ENCODE results near the gene CR2.
"Not testable (repeated sequence)": the region's sequence is repeated elsewhere in the genome, so short reads cannot be mapped to it uniquely, and the experiment has no call there.

The CR2 gene

DNA sequence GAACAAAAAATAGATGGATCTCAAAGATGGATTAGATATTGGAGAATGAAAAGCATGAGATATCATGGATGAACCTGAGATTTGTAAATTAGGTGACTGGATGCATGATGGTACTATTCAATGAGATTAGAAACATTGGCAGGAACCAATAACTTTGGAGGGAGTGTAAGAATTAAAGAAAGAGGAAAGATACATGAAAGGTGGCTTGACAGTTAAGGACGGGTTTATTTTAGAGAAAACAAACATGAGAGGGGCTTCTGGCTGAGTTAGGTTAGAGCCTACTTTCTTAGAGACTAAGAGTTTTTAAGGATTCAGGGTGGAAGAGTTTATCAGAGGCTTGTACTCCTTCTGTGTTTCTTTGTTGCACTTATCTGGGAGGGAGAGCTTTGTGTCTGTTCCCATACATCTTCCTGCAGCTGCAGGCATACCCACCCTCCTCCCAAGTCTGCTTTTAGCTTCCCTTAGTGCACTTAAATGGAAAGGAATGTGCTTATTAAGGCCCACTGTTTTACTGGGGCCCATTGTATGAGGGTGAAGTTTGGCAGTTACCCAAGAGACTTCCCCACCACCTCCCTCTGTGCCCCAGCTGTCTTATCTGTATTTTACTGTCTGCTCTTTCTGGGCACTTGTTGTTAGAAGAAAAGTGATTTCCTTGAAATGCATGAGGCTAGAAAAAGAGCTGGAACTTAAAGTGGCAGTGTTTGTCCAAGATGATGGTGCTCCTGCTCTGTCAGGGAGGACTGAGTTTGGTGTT lies 26.1 kb upstream of the CR2 start:
- no peak for DNase-seq (ENCODE audit: low spot score)
- TF ChIP-seq, protein P1, sequence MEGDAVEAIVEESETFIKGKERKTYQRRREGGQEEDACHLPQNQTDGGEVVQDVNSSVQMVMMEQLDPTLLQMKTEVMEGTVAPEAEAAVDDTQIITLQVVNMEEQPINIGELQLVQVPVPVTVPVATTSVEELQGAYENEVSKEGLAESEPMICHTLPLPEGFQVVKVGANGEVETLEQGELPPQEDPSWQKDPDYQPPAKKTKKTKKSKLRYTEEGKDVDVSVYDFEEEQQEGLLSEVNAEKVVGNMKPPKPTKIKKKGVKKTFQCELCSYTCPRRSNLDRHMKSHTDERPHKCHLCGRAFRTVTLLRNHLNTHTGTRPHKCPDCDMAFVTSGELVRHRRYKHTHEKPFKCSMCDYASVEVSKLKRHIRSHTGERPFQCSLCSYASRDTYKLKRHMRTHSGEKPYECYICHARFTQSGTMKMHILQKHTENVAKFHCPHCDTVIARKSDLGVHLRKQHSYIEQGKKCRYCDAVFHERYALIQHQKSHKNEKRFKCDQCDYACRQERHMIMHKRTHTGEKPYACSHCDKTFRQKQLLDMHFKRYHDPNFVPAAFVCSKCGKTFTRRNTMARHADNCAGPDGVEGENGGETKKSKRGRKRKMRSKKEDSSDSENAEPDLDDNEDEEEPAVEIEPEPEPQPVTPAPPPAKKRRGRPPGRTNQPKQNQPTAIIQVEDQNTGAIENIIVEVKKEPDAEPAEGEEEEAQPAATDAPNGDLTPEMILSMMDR (IDR thresholded peaks at IDR 0.05): no peak
- no peak overlapping the region for H3K27ac ChIP-seq
- no peak overlapping the region for H3K4me3 ChIP-seq

DNA sequence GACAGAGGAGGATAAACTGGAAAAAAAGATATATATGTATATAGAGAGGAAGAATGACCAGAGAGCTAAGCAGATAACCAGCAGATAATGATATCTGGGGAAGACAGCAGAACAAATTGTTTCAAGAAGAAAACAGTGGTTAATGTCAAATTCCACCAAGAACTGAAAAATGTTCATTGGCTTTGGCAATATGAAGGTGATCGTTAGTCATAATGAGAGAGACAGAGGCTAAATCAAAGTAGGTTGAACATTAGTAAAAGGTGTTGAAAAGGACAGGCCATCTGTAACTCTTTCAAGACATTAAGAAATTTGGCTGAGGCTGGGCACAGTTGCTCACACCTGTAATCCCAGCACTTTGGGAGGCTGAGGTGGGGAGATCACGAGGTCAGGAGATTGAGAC lies 25.3 kb upstream of the CR2 start:
- Histone ChIP-seq H3K27ac (no peak overlapping the region), H3K4me3 (no peak overlapping the region)
- TF ChIP-seq, protein P1 (IDR thresholded peaks at IDR 0.05): no peak
- no peak for DNase-seq (ENCODE audit: low spot score)

DNA sequence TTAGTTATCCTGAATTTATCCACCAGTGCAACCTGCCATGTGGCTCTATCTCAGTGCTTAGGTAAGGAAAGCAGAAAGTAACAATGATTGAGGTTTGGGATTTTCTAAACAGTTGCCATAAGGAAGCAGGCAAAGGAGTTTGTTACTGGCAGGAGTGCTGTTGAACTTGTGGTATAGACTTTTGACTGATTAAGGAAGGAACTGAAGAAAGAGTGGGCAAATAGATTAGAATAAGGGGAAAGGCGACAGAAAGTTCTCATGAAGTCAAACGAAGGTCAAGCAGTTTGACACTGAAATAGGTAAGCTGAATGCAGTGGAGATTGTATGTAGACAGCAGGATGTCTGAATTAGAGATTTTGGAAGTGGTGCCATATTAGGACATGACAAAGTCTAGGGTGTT lies 24.2 kb upstream of the CR2 start:
- TF ChIP-seq, protein P1 (IDR thresholded peaks at IDR 0.05): no peak
- no peak overlapping the region for H3K27ac ChIP-seq
- no peak overlapping the region for H3K4me3 ChIP-seq
- DNase-seq (ENCODE audit: low spot score): no peak

DNA sequence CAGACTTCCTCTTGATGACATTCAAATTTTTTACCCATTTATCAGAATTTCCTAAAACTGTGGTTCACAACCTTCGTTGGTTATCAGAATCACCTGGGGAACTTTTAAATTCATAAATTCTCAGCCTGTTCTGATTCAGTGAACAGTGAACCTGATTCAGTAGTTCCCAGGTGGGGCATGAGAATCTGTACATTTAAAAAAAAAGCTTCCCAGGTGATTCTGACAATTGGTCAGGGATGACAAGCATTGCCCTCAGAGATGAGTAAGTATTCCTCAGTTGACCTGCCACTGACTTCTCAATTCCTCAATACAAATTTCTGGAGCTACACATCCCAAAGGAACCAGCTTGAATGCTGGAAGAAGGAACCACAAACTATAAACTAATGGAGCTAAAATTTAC lies 23.5 kb upstream of the CR2 start:
- no peak for DNase-seq (ENCODE audit: low spot score)
- TF ChIP-seq, protein P1 (IDR thresholded peaks at IDR 0.05): no peak
- no peak overlapping the region for H3K4me3 ChIP-seq
- H3K27ac ChIP-seq: no peak overlapping the region

DNA sequence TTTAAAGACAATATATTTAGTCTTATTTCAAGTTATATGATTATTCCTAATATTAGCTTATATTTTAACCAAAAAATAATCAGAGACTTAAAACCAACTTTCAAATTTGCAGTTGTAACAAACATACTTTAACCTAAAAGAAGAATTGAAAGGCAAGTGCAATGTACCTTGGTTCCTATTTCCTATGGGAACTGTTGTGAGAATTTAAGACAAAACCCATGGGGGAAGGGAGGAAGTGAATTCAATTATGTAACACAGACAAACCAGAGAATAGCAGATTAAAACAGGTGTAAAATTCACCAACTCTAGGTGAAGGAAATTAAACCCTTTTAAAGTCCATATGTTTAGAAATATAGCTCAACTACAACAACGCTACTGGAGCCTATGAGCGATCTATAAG lies 22.6 kb upstream of the CR2 start:
- DNase-seq (ENCODE audit: low spot score): no peak
- Histone ChIP-seq H3K4me3 (no peak overlapping the region), H3K27ac (no peak overlapping the region)
- TF ChIP-seq, protein P1 (IDR thresholded peaks at IDR 0.05): no peak

DNA sequence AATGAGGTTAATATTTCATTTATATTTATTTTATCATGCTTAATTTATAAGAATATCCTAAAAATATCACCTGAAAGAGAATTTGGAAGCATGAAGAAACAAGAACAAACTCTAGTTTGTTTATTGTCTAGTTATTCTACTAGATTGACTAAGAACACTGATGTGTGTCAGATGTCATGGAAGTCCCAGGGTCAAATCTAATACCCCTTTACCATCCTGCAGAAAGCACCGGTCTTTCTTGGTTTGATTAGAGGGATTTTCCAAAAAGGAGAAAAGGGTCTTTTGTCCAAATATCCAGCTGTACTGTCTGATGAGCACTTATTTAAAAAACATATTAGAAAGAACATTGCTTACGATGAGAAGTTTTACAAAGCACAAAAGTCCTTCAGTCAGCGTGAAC lies 20.7 kb upstream of the CR2 start:
- Histone ChIP-seq H3K27ac (no peak overlapping the region), H3K4me3 (no peak overlapping the region)
- TF ChIP-seq, protein P1 (IDR thresholded peaks at IDR 0.05): no peak
- DNase-seq (ENCODE audit: low spot score): no peak

DNA sequence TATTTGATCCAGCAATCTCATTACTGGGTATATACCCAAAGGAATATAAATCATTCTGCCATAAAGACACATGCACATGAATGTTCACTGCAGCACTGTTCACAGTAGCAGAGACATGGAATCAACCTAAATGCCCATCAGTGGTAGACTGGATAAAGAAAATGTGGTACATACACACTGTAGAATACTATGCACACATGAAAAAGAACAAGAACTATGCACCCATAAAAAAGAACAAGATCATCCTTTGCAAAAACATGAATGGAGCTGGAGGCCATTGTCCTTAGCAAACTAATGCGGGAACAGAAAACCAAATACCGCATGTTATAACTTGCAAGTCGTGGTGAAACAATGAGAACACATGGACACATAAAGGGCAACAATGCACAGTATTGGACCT lies 17.4 kb upstream of the CR2 start:
- not testable (repeated sequence) for H3K27ac ChIP-seq; H3K4me3 ChIP-seq; DNase-seq (ENCODE audit: low spot score)

Measured in coronary artery (tissue), 2 donors.